Esophagus muscularis mucosa (tissue), 4 donors: Measurements from ENCODE around the gene MAST4. TPM values are rescaled to one million over a fixed set of nuclear protein-coding genes. Genes with fewer than 3 reads are reported as not detected.

ENCODE experiments used
- DNase-seq: peaks from one replicate; pipeline ENCODE4 v3.0.0-alpha.2; 2017; ENCODE audit errors: extremely low spot score
- H3K27ac ChIP-seq, 4 donors: fragments of 200-600 bp; sonication (generic); replicated peaks in 1 of 4; 1 replicate in 3 of 4; 2 replicates in 1 of 4; pipeline ENCODE4 v1.5.1; 2016 to 2019; ENCODE audit warnings: mild to moderate bottlenecking in 1 of 4
- H3K27me3 ChIP-seq, 4 donors: fragments of 200-600 bp; sonication (generic); one replicate each; pipeline versions ENCODE4 v1.5.1 to v1.6.0; 2016 to 2019
- H3K36me3 ChIP-seq, 4 donors: fragments of 200-600 bp; sonication (generic); one replicate each; pipeline ENCODE4 v1.5.1; 2016 to 2019
- H3K4me1 ChIP-seq, 4 donors: fragments of 200-600 bp; sonication (generic); one replicate each; pipeline ENCODE4 v1.5.1; 2016 to 2019
- H3K4me3 ChIP-seq, 4 donors: fragments of 200-600 bp; sonication (generic); 1 replicate in 2 of 4; 2 replicates in 2 of 4; pipeline ENCODE4 v1.5.1; 2016 to 2019; ENCODE audit warnings: mild to moderate bottlenecking in 4 of 4, moderate library complexity in 1 of 4
- H3K9me3 ChIP-seq, 4 donors: fragments of 200-600 bp; sonication (generic); 1 replicate in 3 of 4; 2 replicates in 1 of 4; pipeline ENCODE4 v1.5.1; 2016 to 2019
- EP300 ChIP-seq: sonication (generic); formaldehyde crosslinking; IDR thresholded peaks from one replicate; pipeline ENCODE4 v1.6.1; 2017; ENCODE audit warnings: antibody characterized with exemption
- POLR2A ChIP-seq: fragments of 450-650 bp; IDR thresholded peaks from one replicate; pipeline ENCODE4 v1.6.1; 2017; ENCODE audit warnings: antibody characterized with exemption, moderate library complexity, mild to moderate bottlenecking, low read depth
- POLR2AphosphoS5 ChIP-seq, 2 donors: sonication (generic); formaldehyde crosslinking; IDR thresholded peaks; one replicate each; pipeline ENCODE4 v1.6.1; 2017; ENCODE audit warnings: antibody characterized with exemption in 2 of 2
- WGBS: methylation state at CpG from one replicate; pipeline ENCODE4 v1.1.5; 2018; 5-methylcytosine and 5-hydroxymethylcytosine counted together
- intact Hi-C: fragments of 100-400 bp; cut with DNase I; formaldehyde crosslinking; loops from one replicate; pipeline ENCODE4 v1.15.1; 2023
- total RNA-seq, 4 donors: library from RNA; depleted of rRNA; stranded (reverse); fragments of >200 nt; gene quantifications; one replicate each; pipeline versions ENCODE4 v1.1.0 to v1.2.1, GENCODE V29; 2016
- TF ChIP-seq, protein P1 (sequence below), 3 experiments: fragments of 200-600 bp in 2 of 3; fragments of 450-650 bp in 1 of 3; sonication (generic) in 2 of 3; IDR thresholded peaks; one replicate each; pipeline ENCODE4 v1.5.1; 2017 to 2019; ENCODE audit warnings: antibody characterized with exemption in 3 of 3, mild to moderate bottlenecking in 2 of 3, moderate library complexity in 1 of 3

Gene MAST4
- total RNA-seq, 4 donors from 2014 or later: 26.2 to 39.7 (median 35.8) TPM

- Histone ChIP-seq H3K4me1 (no peaks in the 10 kb centered on the region), H3K36me3 (no peaks in the 10 kb centered on the region), H3K27ac (no peak overlapping the region), H3K27me3 (no peaks in the 10 kb centered on the region), H3K4me3 (no peak overlapping the region), H3K9me3 (peaks cover 0 to 6% (median 0%) of the 10 kb centered on the region in 4 donors)
- DNase-seq: no peak
- TF ChIP-seq, protein P1, sequence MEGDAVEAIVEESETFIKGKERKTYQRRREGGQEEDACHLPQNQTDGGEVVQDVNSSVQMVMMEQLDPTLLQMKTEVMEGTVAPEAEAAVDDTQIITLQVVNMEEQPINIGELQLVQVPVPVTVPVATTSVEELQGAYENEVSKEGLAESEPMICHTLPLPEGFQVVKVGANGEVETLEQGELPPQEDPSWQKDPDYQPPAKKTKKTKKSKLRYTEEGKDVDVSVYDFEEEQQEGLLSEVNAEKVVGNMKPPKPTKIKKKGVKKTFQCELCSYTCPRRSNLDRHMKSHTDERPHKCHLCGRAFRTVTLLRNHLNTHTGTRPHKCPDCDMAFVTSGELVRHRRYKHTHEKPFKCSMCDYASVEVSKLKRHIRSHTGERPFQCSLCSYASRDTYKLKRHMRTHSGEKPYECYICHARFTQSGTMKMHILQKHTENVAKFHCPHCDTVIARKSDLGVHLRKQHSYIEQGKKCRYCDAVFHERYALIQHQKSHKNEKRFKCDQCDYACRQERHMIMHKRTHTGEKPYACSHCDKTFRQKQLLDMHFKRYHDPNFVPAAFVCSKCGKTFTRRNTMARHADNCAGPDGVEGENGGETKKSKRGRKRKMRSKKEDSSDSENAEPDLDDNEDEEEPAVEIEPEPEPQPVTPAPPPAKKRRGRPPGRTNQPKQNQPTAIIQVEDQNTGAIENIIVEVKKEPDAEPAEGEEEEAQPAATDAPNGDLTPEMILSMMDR (IDR thresholded peaks at IDR 0.05): no peak
- TF ChIP-seq POLR2AphosphoS5 (IDR thresholded peaks at IDR 0.05) (no peak), POLR2A (no peak), EP300 (no peak)
- 95% methylated on average over 2 of the region's 2 CpGs for WGBS
- intact Hi-C loops: no loop called here
Measured at GRCh38 chr5:66939094-66939493, 342.9 kb downstream of the MAST4 start.

GRCh38 chr5:66945389-66946349 lies 349.5 kb downstream of the MAST4 start:
- no peak for DNase-seq
- intact Hi-C loops: no loop called here
- no peaks in the 10 kb centered on the region for H3K4me1 ChIP-seq
- no peak overlapping the region for H3K27ac ChIP-seq
- TF ChIP-seq EP300: no peak
- no peak for TF ChIP-seq POLR2AphosphoS5 (IDR thresholded peaks at IDR 0.05)
- TF ChIP-seq, protein P1 (IDR thresholded peaks at IDR 0.05): no peak
- no peak for TF ChIP-seq POLR2A
- H3K9me3 ChIP-seq: no peaks in the 10 kb centered on the region
- H3K36me3 ChIP-seq: no peaks in the 10 kb centered on the region
- H3K4me3 ChIP-seq: no peak overlapping the region
- WGBS: 75% methylated on average over 7 of the region's 7 CpGs
- no peaks in the 10 kb centered on the region for H3K27me3 ChIP-seq

DNA sequence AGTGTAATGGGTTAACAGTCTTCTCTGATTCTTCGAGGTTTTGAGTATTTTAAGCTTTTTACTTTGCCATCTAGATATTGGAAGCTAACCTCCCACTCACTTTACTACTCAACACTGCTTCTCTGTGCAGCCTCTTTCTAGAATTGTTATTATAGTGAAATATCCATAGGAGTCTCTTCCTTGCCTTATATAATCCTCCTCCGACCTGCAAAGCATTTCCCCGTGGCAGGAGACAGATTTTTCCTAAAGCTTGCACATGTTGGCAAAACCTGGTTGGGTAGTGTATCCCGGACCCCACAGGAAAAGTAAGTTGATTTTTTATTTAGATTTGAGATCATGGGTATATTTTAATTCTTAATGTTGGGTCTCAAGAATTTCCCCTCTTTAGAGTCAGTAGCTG lies 351.3 kb downstream of the MAST4 start:
- WGBS: 67% methylated on average over 4 of the region's 4 CpGs
- H3K36me3 ChIP-seq: no peaks in the 10 kb centered on the region
- no peak for DNase-seq
- no peak overlapping the region for H3K27ac ChIP-seq
- H3K4me3 ChIP-seq: no peak overlapping the region
- intact Hi-C loops: no loop called here
- H3K4me1 ChIP-seq: no peaks in the 10 kb centered on the region
- TF ChIP-seq, protein P1 (IDR thresholded peaks at IDR 0.05): no peak
- no peak for TF ChIP-seq POLR2A
- no peak for TF ChIP-seq POLR2AphosphoS5 (IDR thresholded peaks at IDR 0.05)
- no peak for TF ChIP-seq EP300
- no peaks in the 10 kb centered on the region for H3K27me3 ChIP-seq
- H3K9me3 ChIP-seq: no peaks in the 10 kb centered on the region

GRCh38 chr5:66949066-66949465 lies 352.9 kb downstream of the MAST4 start:
- TF ChIP-seq, protein P1 (IDR thresholded peaks at IDR 0.05): no peak
- TF ChIP-seq POLR2A (no peak), POLR2AphosphoS5 (IDR thresholded peaks at IDR 0.05) (no peak), EP300 (no peak)
- intact Hi-C loops: no loop called here
- WGBS: 94% methylated on average over 4 of the region's 4 CpGs
- Histone ChIP-seq H3K36me3 (no peaks in the 10 kb centered on the region), H3K9me3 (no peaks in the 10 kb centered on the region), H3K4me3 (no peak overlapping the region), H3K27ac (no peak overlapping the region), H3K4me1 (no peaks in the 10 kb centered on the region), H3K27me3 (no peaks in the 10 kb centered on the region)
- DNase-seq: no peak
